NCI-H460 (cell line): ENCODE data around the gene SLIT3. TPM values are rescaled to one million over a fixed set of nuclear protein-coding genes. Genes with fewer than 3 reads are reported as not detected.
"Not testable (repeated sequence)": the region's sequence is repeated elsewhere in the genome, so short reads cannot be mapped to it uniquely, and the experiment has no call there.

Source experiments
- DNase-seq: peaks from one replicate; pipeline ENCODE4 v3.0.0-alpha.2; 2016; ENCODE audit warnings: low read depth; ENCODE audit errors: extremely low read depth
- total RNA-seq: library from RNA; depleted of rRNA; stranded (reverse); fragments of >200 nt; shearing (Covaris generic); gene quantifications from 2 replicates; pipeline ENCODE4 v1.2.3, GENCODE V29; 2014

Gene SLIT3
- total RNA-seq, 1 experiment from 2014 or later, result not detected

DNA sequence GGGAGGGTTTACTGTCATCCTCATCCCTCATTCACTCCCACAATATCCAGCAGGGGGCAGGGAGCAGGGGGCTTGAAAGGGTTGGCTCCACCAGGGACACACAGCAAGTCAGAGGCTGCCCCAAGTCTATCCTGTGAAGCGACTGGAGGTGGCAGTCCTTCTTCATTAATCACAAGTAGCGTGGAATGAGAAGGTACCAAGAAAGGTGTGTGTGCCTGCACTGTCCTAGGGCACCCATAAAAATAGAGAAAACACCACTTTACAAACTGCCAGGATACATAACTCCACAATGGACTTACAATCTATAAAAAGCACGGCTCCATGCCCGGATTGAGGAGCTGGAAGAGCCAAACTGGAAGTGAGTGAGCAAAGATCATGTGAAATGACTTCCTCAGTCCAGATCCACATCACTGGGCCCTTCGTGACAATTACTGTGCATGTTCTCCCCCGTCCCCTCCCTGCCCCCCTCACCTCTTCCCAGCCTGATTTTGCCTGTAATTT is 183.9 kb downstream of the SLIT3 start:
- DNase-seq, result no peak

DNA sequence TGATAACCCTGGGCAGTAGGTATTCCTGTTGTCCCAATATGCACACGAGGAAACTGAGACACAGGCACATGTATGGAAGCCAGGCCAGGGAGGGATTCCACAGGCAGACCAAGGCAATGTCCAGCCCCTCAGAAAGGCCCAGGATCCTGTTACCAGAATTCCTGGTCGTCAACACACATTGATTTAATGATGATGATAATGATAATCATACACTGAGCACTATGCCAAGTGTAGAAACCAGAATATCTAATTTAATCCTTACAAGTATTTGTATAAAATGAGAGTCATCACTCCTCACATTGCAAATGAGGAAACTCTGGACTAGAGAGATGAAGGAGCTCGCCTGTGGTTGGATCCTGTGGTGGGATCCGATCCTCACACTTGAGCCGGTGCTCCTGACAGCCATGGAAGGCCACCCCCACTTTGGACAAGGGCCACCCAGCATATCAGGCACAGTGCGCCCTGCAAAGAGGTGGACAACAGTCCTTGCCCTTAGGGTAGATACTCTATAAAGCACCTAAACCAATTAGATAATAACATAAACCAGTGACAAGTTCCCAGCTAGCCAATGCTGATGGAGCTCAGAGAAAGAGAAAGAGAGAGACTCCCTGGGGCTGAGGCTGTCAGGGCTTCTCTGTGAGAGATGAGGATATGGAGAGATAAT is 185.3 kb downstream of the SLIT3 start:
- no peak for DNase-seq

DNA sequence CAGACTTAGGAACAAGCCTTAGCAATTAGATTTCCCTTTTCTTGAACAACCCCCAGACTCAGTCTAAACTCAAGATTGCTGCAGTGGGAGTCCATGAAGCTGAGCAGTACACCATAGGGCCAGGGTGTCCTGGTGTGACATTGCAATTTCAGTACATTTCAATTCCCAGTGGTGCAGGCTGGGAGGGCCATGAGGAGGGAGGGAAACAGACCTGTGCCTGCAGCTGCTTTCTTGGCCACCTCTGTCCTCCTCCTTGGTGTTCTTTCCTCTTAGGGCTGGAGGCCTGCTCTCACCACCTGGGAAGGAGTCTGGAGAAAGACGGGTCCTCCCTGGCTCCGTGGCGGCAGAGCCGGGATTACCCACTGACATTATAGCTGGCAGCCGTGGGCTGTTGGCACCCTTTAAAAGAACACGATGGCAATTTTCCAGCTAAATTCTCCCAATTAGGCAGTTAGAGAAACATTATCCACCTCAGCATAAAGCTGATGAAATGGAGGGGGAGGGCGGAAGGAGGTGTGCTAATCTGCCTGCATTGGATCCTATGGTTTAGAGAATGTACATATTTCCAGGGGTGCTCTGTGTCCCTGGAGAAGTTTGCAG is 186.4 kb downstream of the SLIT3 start:
- DNase-seq, result no peak

DNA sequence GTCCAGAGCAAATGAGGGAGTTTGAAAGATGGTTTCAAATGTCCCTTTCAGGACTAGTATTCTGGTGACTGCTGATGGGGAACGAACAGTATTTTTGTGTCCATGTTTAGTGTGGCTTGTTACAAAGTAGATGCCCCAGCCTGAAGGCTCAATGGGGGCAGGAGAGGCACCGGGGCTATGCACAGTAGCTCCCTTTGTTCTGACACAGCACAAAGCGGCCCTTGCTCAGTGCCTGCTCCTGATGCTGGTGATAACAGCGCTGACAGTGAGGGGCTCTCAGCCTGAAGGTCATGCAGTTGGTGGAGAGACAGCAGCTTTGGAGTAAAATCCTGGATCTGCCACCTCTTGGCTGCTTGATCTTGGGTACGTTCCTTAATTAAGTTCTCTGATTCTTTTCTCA is 188.9 kb downstream of the SLIT3 start:
- no peak for DNase-seq

DNA sequence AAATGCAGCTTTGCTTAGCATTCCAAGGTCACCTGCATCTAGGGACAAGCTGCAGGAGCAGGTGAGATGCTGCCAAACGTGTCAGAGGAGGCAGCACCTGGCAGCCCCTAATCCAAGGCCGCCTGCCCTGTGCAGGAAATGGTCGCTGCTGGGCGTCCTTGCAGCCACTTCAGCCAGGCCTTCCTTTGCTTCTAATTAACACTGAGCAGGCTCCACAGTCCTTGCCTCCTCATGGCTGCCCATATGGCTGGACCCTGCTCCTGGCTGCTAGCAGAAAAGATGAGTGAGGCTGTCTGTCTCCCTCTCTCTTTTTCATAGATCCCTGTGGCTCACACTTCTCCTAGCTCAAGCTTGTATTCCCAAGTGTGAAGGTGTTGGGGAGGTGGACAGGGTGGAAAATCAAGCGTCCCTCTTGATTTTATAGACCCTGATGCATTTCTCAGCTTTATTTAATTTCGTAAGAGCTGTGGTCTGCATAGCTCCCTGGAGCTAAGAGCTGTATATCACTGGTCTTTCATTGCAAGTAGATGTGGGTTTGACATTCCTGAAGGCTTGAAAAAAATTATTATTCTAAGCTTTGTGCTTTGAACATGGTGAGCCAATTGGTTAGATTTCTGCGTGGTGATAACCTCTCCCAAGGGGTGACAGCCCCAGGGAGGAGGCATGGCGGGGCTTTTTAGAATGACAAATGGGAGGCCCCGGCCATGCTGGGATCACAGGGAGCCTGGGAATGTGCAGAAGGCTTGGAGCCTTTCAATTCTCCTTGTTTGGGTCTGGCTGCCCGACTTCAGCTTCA is 193.8 kb downstream of the SLIT3 start:
- no peak for DNase-seq

DNA sequence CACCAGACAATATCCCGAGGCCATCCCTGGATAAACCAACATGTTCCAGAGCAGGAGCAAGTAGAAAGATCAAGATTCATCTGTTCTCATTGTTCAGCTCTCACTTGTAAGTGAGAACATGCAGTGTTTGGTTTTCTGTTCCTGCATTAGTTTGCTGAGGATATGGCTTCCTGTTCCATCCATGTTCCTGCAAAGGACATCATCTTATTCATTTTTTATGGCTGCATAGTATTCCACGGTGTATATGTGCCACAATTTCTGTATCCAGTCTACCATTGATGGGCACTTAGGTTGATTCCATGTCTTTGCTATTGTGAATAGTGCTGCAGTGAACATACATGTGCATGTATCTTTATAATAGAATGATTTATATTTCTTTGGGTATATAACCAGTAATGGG is 195.4 kb downstream of the SLIT3 start:
- not testable (repeated sequence) for DNase-seq

DNA sequence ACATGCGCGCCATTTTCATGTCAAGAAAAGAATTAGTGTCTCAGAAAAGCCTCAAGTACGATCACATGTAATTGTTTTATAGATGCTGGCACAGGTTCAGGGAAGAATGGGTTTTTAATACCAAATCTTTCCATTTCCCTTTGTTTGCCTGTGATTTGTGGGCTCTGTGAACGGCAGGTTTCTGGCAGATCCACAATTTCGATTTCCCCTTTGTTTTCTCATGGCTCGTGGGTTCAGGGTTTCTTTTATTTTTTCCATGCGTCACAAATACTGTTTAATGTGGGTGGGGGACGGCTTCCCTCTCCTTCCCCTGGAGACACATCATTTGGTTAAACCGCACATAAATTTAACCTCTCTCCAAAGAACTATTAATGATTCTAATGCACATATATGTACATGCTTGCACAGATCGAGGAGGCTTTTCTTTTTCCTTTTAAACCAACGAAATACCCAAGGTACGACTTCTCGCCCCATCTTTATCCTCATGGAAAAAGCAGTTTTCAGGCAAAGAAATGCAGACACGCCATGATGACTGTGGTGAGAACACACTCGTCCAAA is 195.9 kb downstream of the SLIT3 start:
- no peak for DNase-seq

DNA sequence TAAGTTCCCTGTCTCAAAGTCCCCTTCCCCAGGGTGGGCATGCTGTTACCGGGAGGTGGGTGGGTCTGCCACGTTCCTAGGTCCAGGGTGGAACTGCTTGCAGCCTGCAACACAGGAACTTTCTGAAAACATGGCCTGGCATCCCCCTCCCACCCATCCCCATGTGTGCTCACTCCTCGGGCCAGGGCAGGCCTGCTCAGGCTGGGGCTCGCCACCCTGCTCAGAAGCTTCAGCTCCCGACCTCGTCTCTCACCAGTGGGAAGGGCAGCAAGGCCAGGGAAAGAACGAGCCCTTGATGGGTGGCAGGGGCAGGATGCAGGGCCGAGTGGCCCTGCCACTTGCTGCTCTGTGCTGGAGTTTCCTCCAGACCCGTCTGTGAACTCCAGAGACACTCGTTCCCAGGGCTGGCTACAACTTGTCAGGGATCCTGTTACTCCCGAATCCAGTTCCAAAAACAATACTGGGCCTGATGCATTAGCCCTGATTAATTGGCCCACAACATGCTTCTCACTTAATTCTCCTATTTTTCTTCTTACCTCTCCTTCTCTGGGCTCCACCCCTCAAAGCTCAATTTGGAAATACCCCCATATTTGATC is 197.3 kb downstream of the SLIT3 start:
- no peak for DNase-seq

DNA sequence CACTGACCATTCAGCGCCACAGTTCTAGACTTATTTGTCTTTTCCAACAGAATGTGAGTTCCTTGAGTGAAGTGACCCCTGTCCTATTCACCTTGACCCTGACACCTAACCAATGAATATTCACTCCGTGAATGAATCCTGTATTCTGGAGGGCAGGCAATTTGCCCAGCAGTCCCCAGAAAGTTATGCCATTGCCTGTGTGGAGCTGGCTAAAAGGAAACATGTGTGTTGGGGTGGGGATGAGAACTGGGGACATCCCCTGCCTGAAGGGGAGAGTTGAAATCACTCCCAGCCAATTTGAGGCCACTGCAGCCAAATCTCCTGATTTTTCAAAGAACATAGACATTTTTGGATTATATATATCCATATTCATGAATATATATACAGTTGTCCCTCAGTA is 199.0 kb downstream of the SLIT3 start:
- DNase-seq, result no peak

DNA sequence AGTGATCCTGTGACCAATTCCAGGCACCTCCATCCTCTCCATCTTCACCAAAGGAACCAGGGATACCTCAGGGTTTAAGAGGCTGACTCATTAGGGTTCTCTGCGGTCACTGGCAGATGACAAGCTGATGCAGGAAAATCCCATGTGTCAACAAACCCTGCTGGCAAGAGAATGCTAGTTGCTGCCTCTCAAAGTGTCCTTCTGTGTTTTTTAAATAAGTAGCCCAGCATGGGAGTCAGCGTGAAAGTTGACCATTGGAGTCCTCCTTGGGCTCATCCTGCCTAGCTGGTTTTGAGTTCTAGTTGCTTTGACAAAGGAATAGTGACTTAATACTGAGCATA is 200.2 kb downstream of the SLIT3 start:
- no peak for DNase-seq

DNA sequence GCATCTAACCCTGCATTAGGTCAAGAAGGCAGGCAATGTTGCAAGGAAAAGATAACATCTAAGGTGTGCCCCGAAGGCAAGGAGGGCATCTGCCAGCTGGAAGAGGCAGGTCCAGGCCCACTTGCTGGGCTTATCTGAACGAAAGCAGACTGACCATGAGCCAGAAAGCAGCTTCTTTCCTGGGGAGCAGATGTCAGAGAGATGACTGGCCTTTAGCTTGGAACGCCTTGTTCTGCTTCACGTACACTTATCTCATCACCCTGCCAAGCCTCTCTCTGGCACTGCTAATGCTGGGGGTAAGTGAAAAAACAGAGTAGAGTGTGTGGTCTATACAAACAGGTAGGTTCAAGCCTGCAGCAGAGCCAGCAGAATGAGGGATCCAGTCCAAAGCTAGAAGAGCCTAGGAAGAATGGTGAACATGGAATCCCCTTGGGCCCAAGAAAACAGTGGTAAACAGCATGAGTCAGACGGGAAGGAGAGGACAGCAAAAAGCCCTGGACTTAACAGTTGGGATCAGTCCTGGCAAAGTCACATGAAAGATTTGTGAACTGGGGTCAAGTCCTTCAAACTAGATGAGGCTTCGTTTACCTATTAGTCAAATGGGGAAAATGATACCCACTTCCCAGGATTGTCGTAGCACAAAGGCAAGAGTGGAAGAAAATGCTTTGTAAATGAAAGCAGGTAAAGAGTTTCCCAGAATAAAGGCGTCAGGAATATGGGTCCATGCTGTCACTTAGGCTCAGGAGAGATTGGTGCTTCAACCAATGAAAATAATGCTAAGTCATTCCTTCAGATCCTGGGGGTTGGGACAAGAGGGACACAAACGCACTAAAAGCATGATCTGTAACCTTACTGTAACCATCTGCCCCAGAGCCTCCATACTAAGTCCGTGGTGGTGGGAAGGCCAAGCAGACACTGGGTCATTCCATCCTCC is 200.9 kb downstream of the SLIT3 start:
- DNase-seq, result no peak

DNA sequence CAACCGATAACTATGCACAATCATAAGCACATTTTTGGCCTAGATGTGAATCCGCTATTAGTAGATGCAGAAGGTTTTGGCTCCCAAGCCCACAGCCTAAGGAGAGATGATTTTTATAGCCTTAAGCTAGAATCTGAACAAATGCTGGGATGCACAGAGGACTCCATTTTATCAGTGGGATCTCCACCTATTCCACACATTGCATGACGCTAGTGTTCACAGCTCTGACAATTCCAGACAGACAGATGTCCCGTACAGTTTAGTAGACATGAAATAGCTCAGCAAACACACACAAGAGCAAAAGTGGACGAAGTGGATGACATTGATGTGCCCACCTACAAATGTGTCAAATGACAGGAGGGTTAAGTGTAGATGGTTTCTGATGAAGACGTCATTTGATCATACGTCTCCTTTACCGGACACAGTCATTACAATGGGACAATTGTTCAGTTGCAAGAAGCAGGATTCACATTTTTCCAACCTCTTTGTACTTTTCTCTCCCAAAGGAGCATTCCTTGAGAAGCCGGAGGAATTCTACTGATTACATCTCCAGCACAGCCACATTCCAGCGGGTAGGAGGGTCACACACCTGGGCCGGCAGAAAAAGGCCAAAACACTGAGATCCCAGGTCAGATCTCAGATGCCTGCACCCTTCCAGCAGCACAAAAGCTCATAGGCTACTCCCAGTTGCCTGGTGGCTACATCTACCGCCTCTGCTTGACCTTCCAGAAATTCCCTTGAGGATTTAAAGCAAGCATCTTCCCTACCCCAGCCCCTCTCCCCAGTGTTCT is 202.4 kb downstream of the SLIT3 start:
- DNase-seq, result no peak

DNA sequence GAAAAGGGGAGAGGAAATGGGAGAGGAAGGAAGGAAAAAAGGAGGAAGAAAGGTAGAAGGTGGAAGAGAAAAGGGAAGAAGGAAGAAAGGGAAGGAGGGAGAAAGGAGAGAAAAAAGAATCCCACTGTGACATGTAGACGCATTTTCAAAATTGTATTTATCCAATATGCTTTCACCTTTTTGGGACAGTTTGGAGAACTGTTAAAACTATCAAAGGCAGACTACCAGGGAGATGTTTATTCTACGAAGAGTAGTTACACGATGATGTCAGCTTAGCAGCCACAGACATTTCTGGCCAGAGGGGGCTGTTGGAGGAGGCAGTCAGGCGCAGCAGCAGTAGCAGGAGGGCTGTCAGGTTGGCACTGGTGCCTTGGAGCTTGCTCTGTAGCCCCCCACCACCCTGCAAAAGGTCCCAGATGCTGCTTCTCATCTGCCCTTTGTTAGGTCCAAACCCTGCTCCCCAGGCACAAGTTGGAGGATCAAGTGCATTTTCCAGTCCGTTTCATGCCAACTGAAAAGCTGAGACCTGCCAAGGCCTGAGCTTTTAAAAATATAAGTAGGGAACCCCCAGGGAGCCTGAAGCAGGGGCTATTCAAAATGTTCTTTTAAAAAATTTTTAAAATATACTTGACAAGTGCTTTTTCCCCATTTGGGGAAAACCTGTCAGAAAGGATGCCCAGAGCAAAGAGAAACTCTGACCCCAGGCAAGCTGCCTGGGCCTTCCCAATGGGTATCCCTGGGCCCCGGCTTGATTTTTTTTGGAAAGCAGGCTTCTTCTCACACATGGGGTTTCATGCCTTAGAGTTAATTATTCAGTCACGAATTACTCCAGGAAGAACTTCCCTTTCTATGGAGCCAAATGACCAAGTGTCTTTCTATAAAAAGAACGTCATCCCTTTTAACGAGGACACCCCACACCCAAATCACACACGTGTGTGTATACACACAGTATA is 203.3 kb downstream of the SLIT3 start:
- DNase-seq, result no peak

DNA sequence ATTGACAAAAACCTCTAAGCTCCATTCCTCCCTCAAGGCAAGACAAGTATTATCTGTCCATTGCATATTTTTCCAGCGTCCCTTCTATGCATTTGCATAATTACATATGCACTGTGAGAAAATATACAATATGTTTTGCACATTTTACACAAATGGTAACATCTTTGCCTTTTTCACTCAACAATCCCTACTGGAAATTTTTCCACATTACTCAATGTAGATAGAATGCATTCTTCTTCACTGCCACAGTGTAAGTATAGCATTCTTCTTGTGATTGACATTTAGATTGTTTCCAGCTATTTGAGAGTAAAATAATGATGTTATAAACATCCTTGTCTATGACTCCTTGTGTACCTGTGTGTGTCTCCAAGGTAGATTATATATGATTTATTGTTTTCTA is 205.0 kb downstream of the SLIT3 start:
- DNase-seq, result no peak

DNA sequence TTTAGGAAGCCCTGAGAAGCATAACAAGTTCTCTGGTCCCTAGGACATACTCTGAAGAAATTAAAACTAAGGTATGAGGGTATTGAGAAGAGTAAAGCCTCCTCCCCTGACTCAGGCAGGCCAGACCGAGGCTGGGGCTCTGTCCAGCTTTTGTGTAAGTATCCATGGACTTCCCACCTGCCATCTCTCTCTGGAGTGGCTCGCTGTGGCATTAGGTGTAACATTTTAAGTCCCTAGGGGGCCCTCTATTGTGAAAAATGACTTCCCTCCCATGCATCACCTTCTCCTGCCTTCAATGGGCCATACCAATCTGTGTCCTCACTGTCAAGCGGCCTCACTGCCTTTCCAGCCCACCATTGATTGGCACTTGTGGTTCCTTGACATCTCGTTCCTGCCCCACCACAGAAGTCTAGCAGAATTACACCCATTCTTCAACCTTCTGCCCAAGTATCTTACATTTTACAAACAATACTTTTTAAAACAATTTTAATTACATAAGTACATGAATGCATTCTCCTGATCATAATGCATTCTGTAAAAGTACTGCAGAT is 205.5 kb downstream of the SLIT3 start:
- no peak for DNase-seq

DNA sequence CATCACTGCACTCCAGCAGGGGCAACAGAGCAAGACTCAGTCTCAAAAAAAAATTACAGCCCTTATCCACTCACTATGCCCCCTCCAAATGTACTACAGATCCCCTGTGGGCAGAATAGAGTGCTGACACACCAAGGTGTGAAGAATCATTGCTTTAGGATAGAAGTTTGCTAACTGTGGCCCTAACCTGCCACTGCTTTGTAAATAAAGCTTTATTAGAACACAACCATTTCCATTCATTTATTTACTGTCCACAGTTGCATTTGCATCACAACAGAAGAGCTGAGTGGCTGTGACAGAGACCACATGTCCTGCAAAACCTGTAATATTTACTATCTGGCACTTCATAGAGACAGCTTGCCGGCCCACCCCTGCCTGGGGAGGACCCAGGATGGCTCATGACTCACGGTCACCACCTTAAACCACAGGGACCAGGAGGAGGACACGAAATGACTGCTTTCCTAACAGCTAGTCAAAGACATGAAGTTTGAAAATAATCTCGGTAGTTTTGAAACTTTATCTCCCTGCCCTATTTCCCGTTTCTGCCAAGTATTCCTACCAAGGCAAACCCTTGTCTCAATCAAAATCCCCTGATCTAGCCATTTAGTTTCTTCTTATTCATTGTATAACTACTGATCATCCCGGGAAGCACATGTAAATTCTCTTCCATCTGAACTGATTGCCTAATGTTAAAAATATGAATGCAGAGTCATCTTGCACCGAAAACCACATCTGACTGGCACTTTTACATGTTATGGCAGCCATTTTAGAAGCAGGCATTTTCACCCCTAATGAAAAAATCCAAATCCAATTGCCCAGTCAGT is 206.1 kb downstream of the SLIT3 start:
- no peak for DNase-seq

DNA sequence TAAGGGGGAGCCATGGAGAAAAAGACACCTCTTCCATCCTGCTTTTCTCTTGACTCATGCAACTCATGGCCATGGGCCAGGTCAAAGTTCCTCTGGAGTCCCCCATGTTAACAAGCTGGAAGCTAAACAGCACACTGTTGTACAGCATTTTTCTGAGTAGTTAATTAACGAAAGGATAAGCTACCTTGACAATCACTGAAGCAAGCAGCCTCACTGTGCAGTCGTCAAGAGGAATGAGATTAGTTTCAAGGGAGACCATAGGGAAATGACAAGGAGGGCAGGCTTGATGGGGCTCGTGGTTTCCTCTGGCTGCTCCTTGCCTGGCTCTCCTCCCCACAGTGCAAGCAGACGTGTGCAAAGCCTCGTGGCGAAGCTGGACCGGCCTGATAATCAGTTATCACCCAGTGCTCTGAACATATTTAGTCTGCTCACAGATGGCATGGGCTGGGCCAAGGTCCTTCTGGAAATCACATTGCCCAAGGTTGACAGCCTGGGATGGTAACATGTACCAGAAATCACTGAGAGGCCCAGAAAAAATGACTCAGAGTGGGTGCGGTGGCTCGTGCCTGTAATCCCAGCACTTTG is 209.5 kb downstream of the SLIT3 start:
- DNase-seq, result no peak
